Adrenal gland (tissue), 5 donors: ENCODE data around the gene STIL.

ENCODE experiments used
- POLR2A ChIP-seq, 2 donors: fragments of 450-650 bp; IDR thresholded peaks; one replicate each; pipeline ENCODE4 v1.6.1; 2017; ENCODE audit warnings: antibody characterized with exemption in 2 of 2, mild to moderate bottlenecking in 2 of 2, moderate library complexity in 1 of 2
- TF ChIP-seq, protein P1 (sequence below), 6 experiments: fragments of 450-650 bp in 4 of 6; fragments of 200-600 bp in 2 of 6; sonication (generic) in 1 of 6; IDR thresholded peaks; 1 replicate in 5 of 6; 2 replicates in 1 of 6; pipeline versions ENCODE4 v1.5.1 to v1.8.0; 2016 to 2021; ENCODE audit warnings: antibody characterized with exemption in 6 of 6, mild to moderate bottlenecking in 2 of 6, moderate library complexity in 1 of 6
- donor health status: DM: no; HTN: no; CAD: no.

DNA sequence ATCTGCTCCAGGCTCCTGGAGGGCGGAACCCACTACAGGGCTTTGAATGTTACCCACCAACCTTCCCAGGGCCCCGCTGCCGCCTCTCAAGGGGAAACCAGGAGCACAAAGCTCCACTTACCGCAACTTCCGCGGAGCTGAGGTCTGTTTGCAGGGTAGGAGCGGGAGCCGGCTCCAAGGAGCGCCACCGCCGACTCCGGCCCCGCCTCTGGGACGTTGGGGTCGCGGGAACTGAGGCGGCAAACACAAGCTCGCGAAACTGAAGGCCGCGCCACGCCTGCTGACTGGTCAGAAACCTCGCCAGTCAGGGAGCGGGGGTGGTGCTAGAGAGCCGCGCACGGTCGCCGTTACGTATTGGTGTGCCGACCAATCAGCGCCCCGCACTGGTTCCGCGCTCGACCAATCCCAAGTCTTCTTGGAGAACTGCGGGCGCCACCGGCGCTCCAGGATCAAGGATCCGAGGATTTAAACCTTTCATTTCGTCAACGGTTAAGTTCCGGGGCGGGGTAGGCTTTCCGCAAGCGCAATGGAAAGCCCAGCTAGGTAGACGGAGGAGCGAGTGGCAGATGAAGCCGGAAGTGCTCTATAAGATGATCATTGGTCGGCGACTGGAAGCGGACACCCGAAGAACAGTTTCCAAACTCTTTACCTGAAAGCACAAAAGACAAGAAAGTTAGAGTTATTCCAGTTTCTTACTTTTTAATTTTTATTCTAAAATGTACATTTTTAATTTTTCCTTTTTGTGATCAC lies at the start of gene STIL:
- TF ChIP-seq, protein P1, sequence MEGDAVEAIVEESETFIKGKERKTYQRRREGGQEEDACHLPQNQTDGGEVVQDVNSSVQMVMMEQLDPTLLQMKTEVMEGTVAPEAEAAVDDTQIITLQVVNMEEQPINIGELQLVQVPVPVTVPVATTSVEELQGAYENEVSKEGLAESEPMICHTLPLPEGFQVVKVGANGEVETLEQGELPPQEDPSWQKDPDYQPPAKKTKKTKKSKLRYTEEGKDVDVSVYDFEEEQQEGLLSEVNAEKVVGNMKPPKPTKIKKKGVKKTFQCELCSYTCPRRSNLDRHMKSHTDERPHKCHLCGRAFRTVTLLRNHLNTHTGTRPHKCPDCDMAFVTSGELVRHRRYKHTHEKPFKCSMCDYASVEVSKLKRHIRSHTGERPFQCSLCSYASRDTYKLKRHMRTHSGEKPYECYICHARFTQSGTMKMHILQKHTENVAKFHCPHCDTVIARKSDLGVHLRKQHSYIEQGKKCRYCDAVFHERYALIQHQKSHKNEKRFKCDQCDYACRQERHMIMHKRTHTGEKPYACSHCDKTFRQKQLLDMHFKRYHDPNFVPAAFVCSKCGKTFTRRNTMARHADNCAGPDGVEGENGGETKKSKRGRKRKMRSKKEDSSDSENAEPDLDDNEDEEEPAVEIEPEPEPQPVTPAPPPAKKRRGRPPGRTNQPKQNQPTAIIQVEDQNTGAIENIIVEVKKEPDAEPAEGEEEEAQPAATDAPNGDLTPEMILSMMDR (IDR thresholded peaks at IDR 0.05) = no peak
- TF ChIP-seq POLR2A (IDR thresholded peaks at IDR 0.05) = peak in 1 of 2 donors; percentile 74
